VCaP (cell line): Measurements from ENCODE around the gene LINGO1.

Source experiments
- H3K27ac ChIP-seq: fragments of 450-650 bp; 2 replicates; pipeline ENCODE4 v1.5.1; 2017
- CTCF ChIP-seq: fragments of 450-650 bp; conservative IDR thresholded peaks from 2 replicates; pipeline ENCODE4 v1.5.1; 2017; ENCODE audit warnings: mild to moderate bottlenecking, moderate library complexity

The LINGO1 gene

DNA sequence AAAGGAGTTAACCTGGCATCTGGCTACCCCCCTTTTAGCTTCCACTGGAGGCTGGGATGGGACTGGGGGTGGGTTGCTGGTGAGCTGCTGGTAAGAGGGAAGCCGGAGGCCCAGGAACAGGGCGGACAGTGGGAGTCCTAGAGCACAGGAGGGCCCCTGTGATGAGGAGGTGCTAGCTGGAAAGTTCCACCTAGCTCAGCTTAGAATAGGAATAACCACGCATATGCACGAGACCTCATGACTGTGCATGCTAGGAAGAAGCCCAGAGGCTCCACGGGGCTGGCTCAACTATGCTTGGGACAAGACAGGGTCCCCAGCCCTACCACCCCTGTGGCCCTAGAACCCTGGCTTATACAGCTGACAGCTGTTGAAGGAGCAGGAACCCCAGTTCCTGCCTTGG, 34.1 kb downstream of the LINGO1 start:
- TF ChIP-seq CTCF: no peak
- no peak overlapping the region for H3K27ac ChIP-seq

- TF ChIP-seq CTCF: no peak
- no peak overlapping the region for H3K27ac ChIP-seq
Observed at GRCh38 chr15:77597804-77598453, 34.8 kb downstream of the LINGO1 start.

- H3K27ac ChIP-seq: no peak overlapping the region
- TF ChIP-seq CTCF: no peak
Observed at GRCh38 chr15:77596821-77597803, 35.6 kb downstream of the LINGO1 start.

DNA sequence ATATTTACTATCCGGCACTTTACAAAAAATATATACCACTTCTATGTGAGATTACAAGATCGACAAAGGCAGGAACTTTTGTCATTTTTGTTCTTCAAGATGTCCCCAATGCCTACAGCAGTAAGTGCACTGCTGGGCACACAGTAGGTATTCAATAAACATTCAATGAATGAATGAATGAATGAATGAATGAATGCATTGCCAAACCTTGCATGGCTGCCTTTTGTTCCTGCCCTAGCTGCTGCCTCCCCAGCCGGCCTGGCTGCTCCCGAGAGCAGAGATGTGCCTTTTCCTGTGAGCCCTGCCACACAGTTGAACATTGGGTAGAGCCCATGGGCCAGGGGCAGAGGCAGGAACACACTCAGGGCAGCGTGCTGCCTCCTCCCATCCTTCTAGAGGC, 37.5 kb downstream of the LINGO1 start:
- H3K27ac ChIP-seq: no peak overlapping the region
- no peak for TF ChIP-seq CTCF

DNA sequence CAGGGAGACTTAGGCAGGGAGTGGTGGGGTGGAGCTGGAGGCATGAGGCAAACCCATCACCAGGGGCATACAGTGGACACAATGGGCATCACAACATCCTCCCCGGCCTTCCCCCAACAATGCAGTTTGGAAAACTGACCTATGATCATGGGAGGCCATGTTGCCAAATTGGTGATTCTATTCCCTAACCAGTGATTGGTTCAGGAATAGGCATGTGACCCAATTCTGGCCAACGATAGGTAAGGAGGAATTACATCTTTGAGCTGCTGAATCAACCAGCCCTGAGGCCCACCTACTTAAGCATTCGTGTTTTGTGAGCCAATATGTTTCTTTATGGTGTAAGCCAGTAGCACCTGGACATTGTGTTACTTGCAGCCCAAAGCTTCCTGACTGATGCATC, 40.0 kb downstream of the LINGO1 start:
- TF ChIP-seq CTCF: no peak
- H3K27ac ChIP-seq: no peak overlapping the region

DNA sequence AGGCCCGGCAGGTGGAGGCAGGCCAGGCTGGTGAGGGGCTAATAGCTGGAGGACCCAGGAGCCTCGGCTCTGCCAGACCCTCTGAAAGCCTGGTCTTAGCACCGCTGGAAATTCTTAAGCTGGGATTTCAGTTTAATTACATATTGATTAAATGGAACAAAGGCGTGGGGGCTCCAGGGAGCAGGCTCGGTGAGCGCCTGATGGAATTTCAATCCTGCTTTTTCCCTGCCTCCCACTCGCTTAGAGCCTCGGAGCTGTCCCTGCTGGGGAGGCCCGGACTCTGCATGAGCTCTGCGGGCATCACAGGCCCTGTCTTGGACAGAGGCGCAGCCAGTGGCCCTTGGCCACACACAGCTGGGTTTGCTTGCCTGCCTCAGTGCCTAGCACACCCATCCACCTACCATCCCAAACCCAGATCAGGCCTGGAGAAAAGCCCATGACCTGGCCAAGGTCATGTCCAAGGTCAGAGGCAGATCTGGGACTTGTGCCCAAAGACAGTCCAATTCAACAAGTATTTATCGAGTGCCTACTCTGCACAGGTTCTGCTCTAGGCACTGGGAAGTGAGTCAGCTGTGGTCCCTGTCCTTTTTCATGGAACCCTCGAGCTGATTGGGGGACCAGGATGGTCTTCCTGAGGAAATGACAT, 40.6 kb downstream of the LINGO1 start:
- H3K27ac ChIP-seq: no peak overlapping the region
- no peak for TF ChIP-seq CTCF

- TF ChIP-seq CTCF: no peak
- H3K27ac ChIP-seq: peak overlapping the region; percentile 2; the same call in 1 of the 2 replicates
Observed at GRCh38 chr15:77589839-77590238, 42.9 kb downstream of the LINGO1 start.
